Fibroblast of pulmonary artery (primary cell): ENCODE results near the gene BAIAP2.

ENCODE experiments used
- DNase-seq: peaks from one replicate; pipeline ENCODE4 v3.0.0-alpha.2; 2010; ENCODE audit warnings: low read depth
- H3K4me3 ChIP-seq: replicated peaks from 2 replicates; pipeline ENCODE4 v1.5.1; 2011; ENCODE audit warnings: low read depth, mild to moderate bottlenecking, control low read depth, low read length, moderate library complexity
- CTCF ChIP-seq: IDR thresholded peaks from 2 replicates; pipeline ENCODE4 v1.5.1; 2011; ENCODE audit warnings: mild to moderate bottlenecking, control low read depth, low read length, inconsistent platforms; ENCODE audit errors: missing control alignments

Gene BAIAP2

GRCh38 chr17:81081222-81082176 is 46.5 kb downstream of the BAIAP2 start:
- DNase-seq, result no peak
- no peak overlapping the region for H3K4me3 ChIP-seq
- TF ChIP-seq CTCF, result no peak

- H3K4me3 ChIP-seq, result no peak overlapping the region
- no peak for TF ChIP-seq CTCF
- DNase-seq, result no peak
These were observed 47.5 kb downstream of the BAIAP2 start for GRCh38 chr17:81082177-81083073.

GRCh38 chr17:81083125-81083765 is 48.3 kb downstream of the BAIAP2 start:
- TF ChIP-seq CTCF, result no peak
- H3K4me3 ChIP-seq, result no peak overlapping the region
- DNase-seq, result no peak

GRCh38 chr17:81084680-81085419 is 49.9 kb downstream of the BAIAP2 start:
- no peak for DNase-seq
- no peak overlapping the region for H3K4me3 ChIP-seq
- TF ChIP-seq CTCF, result no peak

GRCh38 chr17:81085420-81085911 is 50.5 kb downstream of the BAIAP2 start:
- DNase-seq, result no peak
- H3K4me3 ChIP-seq, result no peak overlapping the region
- TF ChIP-seq CTCF, result no peak
